ENCODE data around the gene FOXL1.
A peak's percentile ranks its signal among the peaks of the same experiment; 100 is the strongest.

FOXL1 gene

GRCh38 chr16:86549076-86549892 lies 29.1 kb upstream of the FOXL1 start:
- no peak for DNase-seq

GRCh38 chr16:86549893-86550190 lies 28.5 kb upstream of the FOXL1 start:
- no peak for DNase-seq

- no peak for DNase-seq
Measured at GRCh38 chr16:86550281-86550680, 28.1 kb upstream of the FOXL1 start.

- no peak for DNase-seq
Measured at GRCh38 chr16:86553356-86553755, 25.0 kb upstream of the FOXL1 start.

GRCh38 chr16:86554599-86554916 lies 23.8 kb upstream of the FOXL1 start:
- DNase-seq = no peak

GRCh38 chr16:86554917-86555703 lies 23.2 kb upstream of the FOXL1 start, which contains the start of gene MTHFSD:
Gene MTHFSD, minus strand, starts transcription at chr16:86555235. Its CDS starts 51 bp downstream, at chr16:86555184.
- DNase-seq = peak; percentile 70

GRCh38 chr16:86555704-86556075 lies 22.7 kb upstream of the FOXL1 start:
- DNase-seq = no peak

GRCh38 chr16:86556576-86556975 lies 21.8 kb upstream of the FOXL1 start:
- no peak for DNase-seq

GRCh38 chr16:86557587-86557986 lies 20.8 kb upstream of the FOXL1 start:
- DNase-seq = no peak

- DNase-seq = no peak
Measured at GRCh38 chr16:86558355-86559193, 19.8 kb upstream of the FOXL1 start.

GRCh38 chr16:86559802-86560305 lies 18.5 kb upstream of the FOXL1 start:
- DNase-seq = no peak

- no peak for DNase-seq
Measured at GRCh38 chr16:86562356-86562755, 16.0 kb upstream of the FOXL1 start.

- peak; percentile 62 for DNase-seq
Measured at GRCh38 chr16:86563469-86564345, 14.6 kb upstream of the FOXL1 start.

- no peak for DNase-seq
Measured at GRCh38 chr16:86565181-86565631, 13.1 kb upstream of the FOXL1 start.

GRCh38 chr16:86565644-86566511 lies 12.5 kb upstream of the FOXL1 start:
- no peak for DNase-seq

GRCh38 chr16:86566601-86566965 lies 11.8 kb upstream of the FOXL1 start, which contains the start of gene FOXC2:
Gene FOXC2, plus strand, starts transcription at chr16:86566829. Its CDS starts 507 bp downstream, at chr16:86567336.
- no peak for DNase-seq

- DNase-seq = no peak
Measured at GRCh38 chr16:86566966-86567700, 11.2 kb upstream of the FOXL1 start.

- DNase-seq = no peak
Measured at GRCh38 chr16:86567701-86568581, 10.4 kb upstream of the FOXL1 start.

Measured in KG1 (cell line).